Astrocyte (in vitro differentiated cells and primary cell): ENCODE results near the gene TYSND1. TPM values are rescaled to one million over a fixed set of nuclear protein-coding genes. Genes with fewer than 3 reads are reported as not detected.

Experiments
- DNase-seq: peaks from one replicate; pipeline ENCODE4 v3.0.0-alpha.2; 2010; ENCODE audit warnings: low read depth
- FAIRE-seq: peaks from 2 replicates; lab custom pipeline; 2011; peaks lifted over from hg19 to GRCh38; lab: Jason Lieb, UNC
- H2AFZ ChIP-seq: 2 replicates; pipeline ENCODE4 v1.6.0; 2012; ENCODE audit warnings: low read depth, low read length, inconsistent platforms
- H3K27ac ChIP-seq: 2 replicates; pipeline ENCODE4 v1.5.1; 2011; ENCODE audit warnings: low read depth, low read length, inconsistent platforms
- H3K27me3 ChIP-seq: 2 replicates; pipeline ENCODE4 v1.6.0; 2011; ENCODE audit warnings: low read length, inconsistent platforms; ENCODE audit not compliant: insufficient read depth
- H3K36me3 ChIP-seq: 2 replicates; pipeline ENCODE4 v1.5.1; 2011; ENCODE audit warnings: low read length, inconsistent platforms; ENCODE audit not compliant: insufficient read depth
- H3K4me1 ChIP-seq: 2 replicates; pipeline ENCODE4 v1.5.1; 2011; ENCODE audit warnings: low read length, inconsistent platforms; ENCODE audit not compliant: insufficient read depth
- H3K4me2 ChIP-seq: 2 replicates; pipeline ENCODE4 v1.6.0; 2012; ENCODE audit warnings: low read length, inconsistent platforms
- H3K4me3 ChIP-seq: 2 replicates; pipeline ENCODE4 v1.5.1; 2011; ENCODE audit warnings: low read depth, mild to moderate bottlenecking, low read length, inconsistent platforms; ENCODE audit not compliant: insufficient read depth
- H3K79me2 ChIP-seq: 2 replicates; pipeline ENCODE4 v1.6.0; 2012; ENCODE audit warnings: mild to moderate bottlenecking, low read length, inconsistent platforms; ENCODE audit not compliant: insufficient read depth
- H3K9ac ChIP-seq: 2 replicates; pipeline ENCODE4 v1.6.0; 2012; ENCODE audit warnings: mild to moderate bottlenecking, low read length, inconsistent platforms
- H3K9me3 ChIP-seq: 2 replicates; pipeline ENCODE4 v1.5.1; 2012; ENCODE audit warnings: low read depth, mild to moderate bottlenecking, low read length, inconsistent platforms; ENCODE audit not compliant: insufficient read depth
- H4K20me1 ChIP-seq: 2 replicates; pipeline ENCODE4 v1.6.0; 2012; ENCODE audit warnings: low read length, inconsistent platforms; ENCODE audit not compliant: insufficient read depth
- H3K27ac Mint-ChIP-seq: one replicate; pipeline ENCODE4 v1.8.0; 2021; ENCODE audit warnings: mild to moderate bottlenecking, mixed read lengths; ENCODE audit not compliant: unreplicated experiment
- H3K27me3 Mint-ChIP-seq: one replicate; pipeline ENCODE4 v1.8.0; 2021; ENCODE audit warnings: low read depth, mixed read lengths; ENCODE audit not compliant: unreplicated experiment
- H3K36me3 Mint-ChIP-seq: one replicate; pipeline ENCODE4 v1.8.0; 2021; ENCODE audit warnings: low read depth, mixed read lengths; ENCODE audit not compliant: unreplicated experiment
- H3K4me1 Mint-ChIP-seq: one replicate; pipeline ENCODE4 v1.8.0; 2021; ENCODE audit warnings: low read depth, mixed read lengths; ENCODE audit not compliant: unreplicated experiment
- H3K4me3 Mint-ChIP-seq: one replicate; pipeline ENCODE4 v1.8.0; 2021; ENCODE audit warnings: mild to moderate bottlenecking, moderate library complexity, mixed read lengths; ENCODE audit not compliant: unreplicated experiment
- H3K9me3 Mint-ChIP-seq: one replicate; pipeline ENCODE4 v1.8.0; 2021; ENCODE audit warnings: mild to moderate bottlenecking, mixed read lengths; ENCODE audit not compliant: unreplicated experiment
- CTCF ChIP-seq: IDR thresholded peaks from 2 replicates; pipeline ENCODE4 v1.5.1; 2011; ENCODE audit warnings: low read depth, mild to moderate bottlenecking, inconsistent platforms, low read length, moderate library complexity; ENCODE audit not compliant: insufficient read depth
- EZH2 ChIP-seq: IDR thresholded peaks from 2 replicates; pipeline ENCODE4 v1.6.1; 2012; ENCODE audit warnings: mild to moderate bottlenecking, low read length, inconsistent platforms; ENCODE audit not compliant: insufficient read depth
- total RNA-seq: library from RNA; stranded (reverse); gene quantifications from 2 replicates; pipeline ENCODE4 v1.2.1, GENCODE V29; 2021

The TYSND1 gene
- total RNA-seq, 1 donor from 2014 or later: 8.9 TPM

DNA sequence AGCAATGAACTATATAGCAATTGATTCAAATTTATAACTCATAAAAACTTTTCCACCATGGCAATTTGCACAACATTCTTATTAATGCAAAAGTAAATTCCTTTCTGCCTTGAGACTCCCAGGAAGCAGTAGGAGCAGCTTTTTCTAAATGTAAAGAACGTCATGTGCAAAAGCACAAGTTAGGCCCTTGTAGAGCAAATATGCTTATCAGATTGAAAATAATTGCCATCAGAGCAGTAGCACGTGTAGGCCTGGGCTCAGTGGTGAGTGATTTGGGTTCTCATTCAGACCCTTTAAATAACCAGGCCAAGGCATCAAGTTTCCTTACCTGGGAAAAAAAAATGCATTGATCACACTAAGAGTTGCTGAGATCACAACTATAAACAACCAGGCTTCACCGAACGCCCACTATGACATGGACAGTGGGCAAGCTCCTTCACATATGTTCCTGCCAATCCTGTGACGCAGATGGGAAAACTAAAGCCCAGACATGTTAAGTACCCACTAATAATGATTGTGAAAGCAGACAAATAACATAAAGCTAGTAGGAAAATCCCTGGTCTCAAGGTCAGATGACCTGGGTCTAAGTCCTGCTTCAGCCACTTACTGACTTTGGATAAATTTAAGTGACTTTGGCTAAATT, 45.9 kb upstream of the TYSND1 start:
- H3K4me3 Mint-ChIP-seq: no peak overlapping the region
- no peaks in the 10 kb centered on the region for H3K79me2 ChIP-seq
- no peak overlapping the region for H3K9ac ChIP-seq
- no peak overlapping the region for H3K4me2 ChIP-seq
- H3K27me3 Mint-ChIP-seq: peaks cover 4% of the 10 kb centered on the region
- no peaks in the 10 kb centered on the region for H3K9me3 Mint-ChIP-seq
- no peaks in the 10 kb centered on the region for H3K27me3 ChIP-seq
- no peak for FAIRE-seq
- H2AFZ ChIP-seq: no peak overlapping the region
- H3K36me3 Mint-ChIP-seq: peaks cover 2% of the 10 kb centered on the region
- DNase-seq: no peak
- no peak overlapping the region for H3K27ac Mint-ChIP-seq
- no peaks in the 10 kb centered on the region for H4K20me1 ChIP-seq
- no peak overlapping the region for H3K4me3 ChIP-seq
- TF ChIP-seq EZH2 (no peak), CTCF (no peak)
- H3K4me1 ChIP-seq: peaks cover 13% of the 10 kb centered on the region
- H3K9me3 ChIP-seq: no peaks in the 10 kb centered on the region
- H3K4me1 Mint-ChIP-seq: peaks cover 24% of the 10 kb centered on the region
- H3K36me3 ChIP-seq: no peaks in the 10 kb centered on the region
- H3K27ac ChIP-seq: no peak overlapping the region

DNA sequence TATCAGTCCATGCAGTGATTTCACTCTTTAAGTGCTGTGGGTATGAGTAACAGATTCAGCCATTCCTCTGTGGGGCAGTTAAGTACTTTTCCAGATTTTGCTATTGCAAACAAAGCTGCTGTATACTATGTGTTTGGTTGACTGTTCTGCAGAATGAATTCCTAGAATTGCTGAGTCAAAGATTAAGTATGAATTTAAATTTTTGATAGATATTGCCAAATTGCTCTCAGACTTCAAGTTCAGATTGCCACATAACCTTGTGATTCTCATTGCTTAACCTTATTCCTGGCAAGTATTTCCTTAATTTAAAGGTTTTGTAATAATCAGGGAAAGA, 45.4 kb upstream of the TYSND1 start:
- Histone ChIP-seq H3K9ac (no peak overlapping the region), H3K79me2 (no peaks in the 10 kb centered on the region), H3K9me3 (no peaks in the 10 kb centered on the region), H3K4me3 (no peak overlapping the region), H3K4me2 (peak overlapping the region; percentile 9), H4K20me1 (no peaks in the 10 kb centered on the region), H2AFZ (no peak overlapping the region), H3K36me3 (no peaks in the 10 kb centered on the region), H3K27me3 (no peaks in the 10 kb centered on the region), H3K4me1 (peaks cover 13% of the 10 kb centered on the region), H3K27ac (no peak overlapping the region)
- no peak for TF ChIP-seq EZH2
- TF ChIP-seq CTCF: no peak
- H3K27ac Mint-ChIP-seq: peak overlapping the region; percentile 20
- H3K27me3 Mint-ChIP-seq: peaks cover 4% of the 10 kb centered on the region
- DNase-seq: peak; percentile 92
- H3K9me3 Mint-ChIP-seq: no peaks in the 10 kb centered on the region
- H3K4me3 Mint-ChIP-seq: no peak overlapping the region
- no peak for FAIRE-seq
- H3K4me1 Mint-ChIP-seq: peaks cover 24% of the 10 kb centered on the region
- H3K36me3 Mint-ChIP-seq: no peaks in the 10 kb centered on the region
